Stomach (tissue), 9 donors: ENCODE results near the gene MRC1. TPM values are rescaled to one million over a fixed set of nuclear protein-coding genes. Genes with fewer than 3 reads are reported as not detected.

Experiments
- DNase-seq, 2 donors: peaks; one replicate each; pipeline versions ENCODE4 v3.0.0 to v3.0.0-alpha.2; 2013 to 2019
- H3K27ac ChIP-seq, 5 donors: fragments of 200-600 bp in 4 of 5; sonication (generic) in 4 of 5; one replicate each; pipeline ENCODE4 v1.5.1; 2013 to 2019; ENCODE audit warnings: mild to moderate bottlenecking in 1 of 5, moderate library complexity in 1 of 5
- H3K27me3 ChIP-seq, 3 donors: fragments of 200-600 bp; sonication (generic); one replicate each; pipeline ENCODE4 v1.5.1; 2017 to 2019; ENCODE audit warnings: mixed run types in 1 of 3
- H3K36me3 ChIP-seq, 4 donors: fragments of 200-600 bp; sonication (generic); 1 replicate in 3 of 4; 2 replicates in 1 of 4; pipeline ENCODE4 v1.5.1; 2016 to 2019
- H3K4me1 ChIP-seq, 4 donors: fragments of 200-600 bp; sonication (generic); one replicate each; pipeline ENCODE4 v1.5.1; 2016 to 2019
- H3K4me3 ChIP-seq, 4 donors: fragments of 200-600 bp; sonication (generic) in 3 of 4; one replicate each; pipeline ENCODE4 v1.5.1; 2016 to 2019; ENCODE audit warnings: mild to moderate bottlenecking in 1 of 4
- H3K9me3 ChIP-seq, 4 donors: fragments of 200-600 bp; sonication (generic); one replicate each; pipeline ENCODE4 v1.5.1; 2016 to 2019
- EP300 ChIP-seq: sonication (generic); formaldehyde crosslinking; IDR thresholded peaks from one replicate; pipeline ENCODE4 v1.6.1; 2017; ENCODE audit warnings: antibody characterized with exemption
- POLR2A ChIP-seq, 4 donors: fragments of 450-650 bp; IDR thresholded peaks; one replicate each; pipeline ENCODE4 v1.6.1; 2016; ENCODE audit warnings: antibody characterized with exemption in 4 of 4, control low read depth in 2 of 4, mild to moderate bottlenecking in 1 of 4, moderate library complexity in 1 of 4
- POLR2AphosphoS5 ChIP-seq, 3 donors: sonication (generic); formaldehyde crosslinking; IDR thresholded peaks; one replicate each; pipeline ENCODE4 v1.6.1; 2016; ENCODE audit warnings: antibody characterized with exemption in 3 of 3
- WGBS, 5 donors: extraction: QIAGEN DNeasy Blood & Tissue Kit in 3 of 5; methylation state at CpG; one replicate each; pipeline versions ENCODE4 v1.1.5 to v1.1.7; 2013 to 2018; 5-methylcytosine and 5-hydroxymethylcytosine counted together
- intact Hi-C: fragments of 100-400 bp; cut with DNase I; formaldehyde crosslinking; loops from one replicate; pipeline ENCODE4 v1.15.1; 2023; ENCODE audit warnings: low total_unique reads
- polyA plus RNA-seq, 3 donors: library from polyadenylated mRNA; stranded (reverse); fragments of 200-250 nt; gene quantifications; one replicate each; pipeline ENCODE4 v1.2.3, GENCODE V29; 2013
- total RNA-seq, 5 donors: library from RNA; depleted of rRNA; stranded (reverse); fragments of >200 nt; gene quantifications; one replicate each; pipeline versions ENCODE4 v1.1.0 to v1.2.3, GENCODE V29; 2014 to 2016
- TF ChIP-seq, protein P1 (sequence below), 7 experiments: fragments of 450-650 bp in 4 of 7; fragments of 200-600 bp in 3 of 7; sonication (generic) in 3 of 7; IDR thresholded peaks; one replicate each; pipeline ENCODE4 v1.5.1; 2016 to 2019; ENCODE audit warnings: antibody characterized with exemption in 7 of 7, control low read depth in 2 of 7, mild to moderate bottlenecking in 1 of 7
- donor health status: healthy with polysubstance abuse.
- donor health status: Bipolar disorder and iron deficiency.
- donor health status: healthy.

Gene MRC1
- total and polyA plus RNA-seq, 8 donors = 1.9 to 50.3 (median 7.5) TPM

DNA sequence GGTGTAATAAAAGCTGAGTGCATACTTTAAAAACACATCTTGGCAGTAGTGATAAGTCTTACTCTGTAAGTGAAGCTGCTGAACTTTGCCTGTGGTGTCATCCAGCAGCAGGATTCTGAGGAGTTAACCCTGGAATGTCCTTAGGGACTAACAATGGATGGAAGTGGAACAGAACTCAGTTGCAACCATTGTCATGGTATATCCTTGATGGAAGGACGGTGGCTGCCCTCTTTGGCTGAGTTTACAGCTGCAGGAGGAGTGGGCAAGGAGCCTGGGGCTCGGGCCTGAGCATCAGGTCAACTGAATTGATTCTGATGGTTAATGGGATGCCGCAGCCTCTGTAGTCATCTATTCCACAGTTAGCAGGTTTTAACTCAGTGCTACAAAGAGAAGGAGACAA is 56.2 kb downstream of the MRC1 start:
- intact Hi-C loops = no loop called here
- TF ChIP-seq POLR2AphosphoS5 (IDR thresholded peaks at IDR 0.05) = no peak
- TF ChIP-seq EP300 = no peak
- no peak overlapping the region for H3K27ac ChIP-seq
- H3K36me3 ChIP-seq = no peaks in the 10 kb centered on the region
- no peaks in the 10 kb centered on the region for H3K9me3 ChIP-seq
- 53 to 70% (median 63%) methylated on average over 3 of the region's 3 CpGs for WGBS, 5 donors
- no peaks in the 10 kb centered on the region for H3K27me3 ChIP-seq
- H3K4me3 ChIP-seq = no peak overlapping the region
- no peaks in the 10 kb centered on the region for H3K4me1 ChIP-seq
- no peak for DNase-seq

DNA sequence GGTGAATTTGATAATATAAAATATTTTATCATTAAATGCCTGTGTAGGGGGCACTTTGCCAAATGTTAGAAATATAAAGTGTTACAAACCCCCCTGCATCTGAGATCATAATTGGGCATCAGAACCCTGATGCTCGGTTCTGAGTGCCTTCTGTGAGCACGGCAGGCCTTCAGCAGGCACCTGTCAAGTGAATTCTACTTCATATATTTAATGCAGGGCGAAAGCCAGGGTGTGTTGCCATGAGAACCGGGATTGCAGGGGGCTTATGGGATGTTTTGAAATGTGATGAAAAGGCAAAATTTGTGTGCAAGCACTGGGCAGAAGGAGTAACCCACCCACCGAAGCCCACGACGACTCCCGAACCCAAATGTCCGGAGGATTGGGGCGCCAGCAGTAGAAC is 57.2 kb downstream of the MRC1 start:
- Histone ChIP-seq H3K36me3 (no peaks in the 10 kb centered on the region), H3K4me3 (no peak overlapping the region), H3K9me3 (no peaks in the 10 kb centered on the region), H3K4me1 (no peaks in the 10 kb centered on the region), H3K27ac (no peak overlapping the region), H3K27me3 (no peaks in the 10 kb centered on the region)
- WGBS, 5 donors = 88 to 93% (median 91%) methylated on average over 10 of the region's 10 CpGs
- TF ChIP-seq, protein P1, sequence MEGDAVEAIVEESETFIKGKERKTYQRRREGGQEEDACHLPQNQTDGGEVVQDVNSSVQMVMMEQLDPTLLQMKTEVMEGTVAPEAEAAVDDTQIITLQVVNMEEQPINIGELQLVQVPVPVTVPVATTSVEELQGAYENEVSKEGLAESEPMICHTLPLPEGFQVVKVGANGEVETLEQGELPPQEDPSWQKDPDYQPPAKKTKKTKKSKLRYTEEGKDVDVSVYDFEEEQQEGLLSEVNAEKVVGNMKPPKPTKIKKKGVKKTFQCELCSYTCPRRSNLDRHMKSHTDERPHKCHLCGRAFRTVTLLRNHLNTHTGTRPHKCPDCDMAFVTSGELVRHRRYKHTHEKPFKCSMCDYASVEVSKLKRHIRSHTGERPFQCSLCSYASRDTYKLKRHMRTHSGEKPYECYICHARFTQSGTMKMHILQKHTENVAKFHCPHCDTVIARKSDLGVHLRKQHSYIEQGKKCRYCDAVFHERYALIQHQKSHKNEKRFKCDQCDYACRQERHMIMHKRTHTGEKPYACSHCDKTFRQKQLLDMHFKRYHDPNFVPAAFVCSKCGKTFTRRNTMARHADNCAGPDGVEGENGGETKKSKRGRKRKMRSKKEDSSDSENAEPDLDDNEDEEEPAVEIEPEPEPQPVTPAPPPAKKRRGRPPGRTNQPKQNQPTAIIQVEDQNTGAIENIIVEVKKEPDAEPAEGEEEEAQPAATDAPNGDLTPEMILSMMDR (IDR thresholded peaks at IDR 0.05) = no peak
- TF ChIP-seq EP300 = no peak
- TF ChIP-seq POLR2A (IDR thresholded peaks at IDR 0.05) = no peak
- TF ChIP-seq POLR2AphosphoS5 (IDR thresholded peaks at IDR 0.05) = no peak
- intact Hi-C loops = no loop called here
- DNase-seq = no peak

DNA sequence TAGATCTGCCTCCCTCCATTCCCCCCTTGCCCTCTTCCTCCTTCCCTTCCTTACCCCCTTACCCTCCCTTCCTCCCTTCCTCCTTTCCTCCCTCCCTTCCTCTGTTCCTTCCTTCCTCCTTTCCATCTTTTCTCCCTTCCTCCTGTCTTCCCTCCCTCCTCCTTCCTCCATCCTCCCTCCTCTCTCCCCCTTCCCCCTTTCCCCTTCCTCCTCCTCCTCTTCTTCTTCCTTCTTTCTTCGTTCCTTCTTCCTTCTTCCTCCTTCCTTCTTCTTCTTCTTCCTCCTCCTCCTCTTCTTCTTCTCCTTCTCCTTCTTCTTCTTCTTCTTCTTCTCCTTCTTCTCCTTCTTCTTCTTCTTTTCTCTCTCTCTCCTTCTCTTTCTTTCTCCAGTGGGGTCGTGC is 57.9 kb downstream of the MRC1 start:
- 75 to 93% (median 77%) methylated on average over 2 of the region's 2 CpGs for WGBS, 5 donors
- H3K27ac ChIP-seq = no peak overlapping the region
- intact Hi-C loops = no loop called here
- H3K4me3 ChIP-seq = no peak overlapping the region
- no peaks in the 10 kb centered on the region for H3K9me3 ChIP-seq
- TF ChIP-seq POLR2AphosphoS5 (IDR thresholded peaks at IDR 0.05) (no peak), POLR2A (IDR thresholded peaks at IDR 0.05) (no peak), EP300 (no peak)
- TF ChIP-seq, protein P1 (IDR thresholded peaks at IDR 0.05) = no peak
- no peaks in the 10 kb centered on the region for H3K36me3 ChIP-seq
- DNase-seq = no peak
- no peaks in the 10 kb centered on the region for H3K4me1 ChIP-seq
- H3K27me3 ChIP-seq = no peaks in the 10 kb centered on the region

DNA sequence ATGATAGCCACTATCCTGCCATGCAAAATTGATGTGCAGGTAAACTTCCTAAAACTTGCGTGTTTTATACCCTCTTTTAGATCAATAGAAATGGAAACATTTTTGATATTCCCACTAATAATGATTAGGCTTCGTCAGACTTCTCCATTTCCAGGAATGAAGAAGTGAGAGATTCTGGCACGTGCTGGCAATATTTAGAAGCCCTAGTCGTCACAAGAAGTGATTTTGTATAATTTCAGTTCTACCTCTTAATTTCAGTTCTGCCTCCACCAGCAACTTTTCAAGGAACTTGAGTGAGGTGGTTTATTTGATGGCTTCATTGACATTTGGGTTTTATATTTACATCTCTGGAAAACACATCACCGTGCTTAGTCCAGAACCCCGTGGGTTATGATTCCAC is 61.9 kb downstream of the MRC1 start:
- H3K4me3 ChIP-seq = no peak overlapping the region
- 79 to 89% (median 87%) methylated on average over 6 of the region's 6 CpGs for WGBS, 5 donors
- no peak for DNase-seq
- intact Hi-C loops = loop anchor here (10.0 kb wide), 1 partner anchor 266 kb away; no protein-coding TSS in a partner anchor
- H3K27me3 ChIP-seq = no peaks in the 10 kb centered on the region
- no peaks in the 10 kb centered on the region for H3K4me1 ChIP-seq
- no peaks in the 10 kb centered on the region for H3K36me3 ChIP-seq
- TF ChIP-seq POLR2A (IDR thresholded peaks at IDR 0.05) (no peak), POLR2AphosphoS5 (IDR thresholded peaks at IDR 0.05) (no peak), EP300 (no peak)
- TF ChIP-seq, protein P1 (IDR thresholded peaks at IDR 0.05) = no peak
- no peak overlapping the region for H3K27ac ChIP-seq
- H3K9me3 ChIP-seq = no peaks in the 10 kb centered on the region

DNA sequence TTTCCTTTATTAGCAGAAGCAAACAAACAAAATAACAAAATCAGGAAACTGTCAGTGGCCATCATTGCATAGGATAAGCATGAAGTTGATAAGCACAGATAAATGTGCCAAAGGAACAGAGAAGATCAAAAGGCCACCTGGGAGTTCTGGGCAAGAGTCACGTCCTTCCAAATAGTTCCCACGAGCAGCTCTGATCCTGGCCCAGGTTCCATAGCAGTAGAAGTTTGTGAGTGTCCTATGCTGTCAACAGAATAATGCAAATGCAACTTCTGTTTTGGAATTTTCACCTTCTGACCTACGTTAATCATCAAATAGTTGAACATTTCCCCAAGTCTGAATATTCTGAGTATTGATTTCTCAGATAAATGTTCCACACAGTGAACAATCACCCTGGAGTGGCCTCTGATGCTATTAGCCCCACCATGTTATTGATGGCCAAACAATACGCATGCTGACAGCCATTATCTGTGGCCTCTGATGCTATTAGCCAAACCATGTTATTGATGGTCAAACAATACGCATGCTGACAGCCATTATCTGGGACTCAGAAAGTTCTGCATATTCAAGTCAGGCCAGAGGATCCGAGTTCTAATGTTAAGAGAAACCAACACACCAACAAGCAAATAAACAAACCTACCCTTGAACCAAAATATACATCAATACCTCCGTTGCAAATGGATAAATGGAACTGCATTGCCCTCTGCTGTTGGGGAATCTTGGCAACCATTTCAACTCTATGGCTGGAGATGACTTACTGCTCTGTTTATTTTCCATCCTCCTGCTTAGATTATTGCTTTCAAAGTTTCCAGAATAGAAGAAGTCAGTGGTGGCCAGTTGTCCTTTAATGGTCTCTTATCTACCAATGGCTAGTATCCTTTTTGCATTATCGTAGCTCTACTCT is 63.3 kb downstream of the MRC1 start:
- Histone ChIP-seq H3K4me1 (no peaks in the 10 kb centered on the region), H3K4me3 (no peak overlapping the region), H3K36me3 (no peaks in the 10 kb centered on the region), H3K9me3 (no peaks in the 10 kb centered on the region), H3K27ac (no peak overlapping the region), H3K27me3 (no peaks in the 10 kb centered on the region)
- TF ChIP-seq, protein P1 (IDR thresholded peaks at IDR 0.05) = peak in 3 of 7 experiments; percentile 22 to 59 (median 23)
- TF ChIP-seq POLR2A (IDR thresholded peaks at IDR 0.05) (no peak), EP300 (no peak)
- 36 to 52% (median 48%) methylated on average over 8 of the region's 8 CpGs for WGBS, 5 donors
- intact Hi-C loops = loop anchor here (10.0 kb wide), 1 partner anchor 268 kb away; no protein-coding TSS in a partner anchor
- peak in 1 of 2 donors; percentile 47 for DNase-seq
